Measurements from ENCODE around the gene GARNL3. TPM values are rescaled to one million over a fixed set of nuclear protein-coding genes. Genes with fewer than 3 reads are reported as not detected.

GARNL3 gene
- total RNA-seq, 2 donors from 2014 or later: 2.0 to 2.5 TPM

- Mint-ChIP-seq H3K27ac (no peak overlapping the region), H3K36me3 (ENCODE audit: low read depth) (peaks cover 3% of the 10 kb centered on the region), H3K27me3 (peaks cover 42% of the 10 kb centered on the region), H3K4me1 (peaks cover 7% of the 10 kb centered on the region), H3K4me3 (no peak overlapping the region)
- H3K9me3 ChIP-seq (ENCODE audit: control insufficient read depth, low read length, poor library complexity, severe bottlenecking): no peaks in the 10 kb centered on the region
- ATAC-seq: no peak
- no peak for DNase-seq
Observed at GRCh38 chr9:127411122-127411521, 146.5 kb downstream of the GARNL3 start.

GRCh38 chr9:127415141-127415540 is 150.6 kb downstream of the GARNL3 start:
- no peak for ATAC-seq
- Mint-ChIP-seq H3K4me3 (no peak overlapping the region), H3K4me1 (peaks cover 10% of the 10 kb centered on the region), H3K27ac (no peak overlapping the region), H3K36me3 (ENCODE audit: low read depth) (peaks cover 3% of the 10 kb centered on the region), H3K27me3 (peaks cover 32% of the 10 kb centered on the region)
- DNase-seq: no peak
- H3K9me3 ChIP-seq (ENCODE audit: control insufficient read depth, low read length, poor library complexity, severe bottlenecking): no peaks in the 10 kb centered on the region

- Mint-ChIP-seq H3K27me3 (peaks cover 32% of the 10 kb centered on the region), H3K27ac (no peak overlapping the region), H3K4me1 (peaks cover 10% of the 10 kb centered on the region), H3K4me3 (no peak overlapping the region), H3K36me3 (ENCODE audit: low read depth) (peaks cover 3% of the 10 kb centered on the region)
- ATAC-seq (no peak), DNase-seq (no peak)
- no peaks in the 10 kb centered on the region for H3K9me3 ChIP-seq (ENCODE audit: control insufficient read depth, low read length, poor library complexity, severe bottlenecking)
Observed at GRCh38 chr9:127415657-127416056, 151.1 kb downstream of the GARNL3 start.

GRCh38 chr9:127417131-127418036 is 152.8 kb downstream of the GARNL3 start:
- H3K9me3 ChIP-seq (ENCODE audit: control insufficient read depth, low read length, poor library complexity, severe bottlenecking): no peaks in the 10 kb centered on the region
- peaks cover 17% of the 10 kb centered on the region for H3K27me3 Mint-ChIP-seq
- peaks cover 14% of the 10 kb centered on the region for H3K4me1 Mint-ChIP-seq
- no peaks in the 10 kb centered on the region for H3K36me3 Mint-ChIP-seq (ENCODE audit: low read depth)
- H3K27ac Mint-ChIP-seq: no peak overlapping the region
- no peak for ATAC-seq
- DNase-seq: no peak
- H3K4me3 Mint-ChIP-seq: no peak overlapping the region

GRCh38 chr9:127418037-127418471 is 153.5 kb downstream of the GARNL3 start:
- ATAC-seq: peak; percentile 54
- H3K4me3 Mint-ChIP-seq: no peak overlapping the region
- no peak overlapping the region for H3K27ac Mint-ChIP-seq
- peaks cover 17% of the 10 kb centered on the region for H3K27me3 Mint-ChIP-seq
- no peaks in the 10 kb centered on the region for H3K36me3 Mint-ChIP-seq (ENCODE audit: low read depth)
- no peaks in the 10 kb centered on the region for H3K9me3 ChIP-seq (ENCODE audit: control insufficient read depth, low read length, poor library complexity, severe bottlenecking)
- H3K4me1 Mint-ChIP-seq: peaks cover 19% of the 10 kb centered on the region
- no peak for DNase-seq

- DNase-seq (no peak), ATAC-seq (no peak)
- Mint-ChIP-seq H3K27me3 (peaks cover 10% of the 10 kb centered on the region), H3K4me1 (peaks cover 28% of the 10 kb centered on the region), H3K4me3 (no peak overlapping the region), H3K27ac (no peak overlapping the region), H3K36me3 (ENCODE audit: low read depth) (no peaks in the 10 kb centered on the region)
- no peaks in the 10 kb centered on the region for H3K9me3 ChIP-seq (ENCODE audit: control insufficient read depth, low read length, poor library complexity, severe bottlenecking)
Observed at GRCh38 chr9:127419348-127419747, 154.8 kb downstream of the GARNL3 start.

GRCh38 chr9:127421057-127421456 is 156.5 kb downstream of the GARNL3 start:
- ATAC-seq (no peak), DNase-seq (no peak)
- Mint-ChIP-seq H3K4me3 (no peak overlapping the region), H3K4me1 (peaks cover 27% of the 10 kb centered on the region), H3K27ac (no peak overlapping the region), H3K27me3 (no peaks in the 10 kb centered on the region), H3K36me3 (ENCODE audit: low read depth) (no peaks in the 10 kb centered on the region)
- H3K9me3 ChIP-seq (ENCODE audit: control insufficient read depth, low read length, poor library complexity, severe bottlenecking): no peaks in the 10 kb centered on the region

- Mint-ChIP-seq H3K36me3 (ENCODE audit: low read depth) (peaks cover 2% of the 10 kb centered on the region), H3K27ac (peak overlapping the region; percentile 97), H3K27me3 (no peaks in the 10 kb centered on the region), H3K4me1 (peaks cover 33% of the 10 kb centered on the region), H3K4me3 (no peak overlapping the region)
- DNase-seq (no peak), ATAC-seq (no peak)
- H3K9me3 ChIP-seq (ENCODE audit: control insufficient read depth, low read length, poor library complexity, severe bottlenecking): no peaks in the 10 kb centered on the region
Observed at GRCh38 chr9:127422133-127422782, 157.7 kb downstream of the GARNL3 start.

- ATAC-seq (no peak), DNase-seq (no peak)
- no peaks in the 10 kb centered on the region for H3K9me3 ChIP-seq (ENCODE audit: control insufficient read depth, low read length, poor library complexity, severe bottlenecking)
- Mint-ChIP-seq H3K4me1 (peaks cover 35% of the 10 kb centered on the region), H3K27me3 (no peaks in the 10 kb centered on the region), H3K27ac (peak overlapping the region; percentile 97), H3K36me3 (ENCODE audit: low read depth) (peaks cover 2% of the 10 kb centered on the region), H3K4me3 (peak overlapping the region; percentile 98)
Observed at GRCh38 chr9:127422787-127423186, 158.2 kb downstream of the GARNL3 start.

- Mint-ChIP-seq H3K27ac (peak overlapping the region; percentile 97), H3K4me3 (peak overlapping the region; percentile 98), H3K27me3 (no peaks in the 10 kb centered on the region), H3K36me3 (ENCODE audit: low read depth) (peaks cover 2% of the 10 kb centered on the region), H3K4me1 (peaks cover 35% of the 10 kb centered on the region)
- no peaks in the 10 kb centered on the region for H3K9me3 ChIP-seq (ENCODE audit: control insufficient read depth, low read length, poor library complexity, severe bottlenecking)
- ATAC-seq (no peak), DNase-seq (no peak)
Observed at GRCh38 chr9:127423476-127423933, 158.9 kb downstream of the GARNL3 start.

- Mint-ChIP-seq H3K27ac (peak within 1 kb of the TSS; percentile 97), H3K4me1 (peaks cover 34% of the 10 kb centered on the region), H3K4me3 (peak within 1 kb of the TSS; percentile 98), H3K27me3 (no peaks in the 10 kb centered on the region), H3K36me3 (ENCODE audit: low read depth) (peaks cover 2% of the 10 kb centered on the region)
- ATAC-seq (peak; percentile 93), DNase-seq (peak; percentile 83 to 88 (median 84))
- H3K9me3 ChIP-seq (ENCODE audit: control insufficient read depth, low read length, poor library complexity, severe bottlenecking): no peaks in the 10 kb centered on the region
Observed at GRCh38 chr9:127423934-127424675, 159.5 kb downstream of the GARNL3 start, which contains the start of gene ZNF79. TSS of gene ZNF79 (plus strand) at chr9:127424382. CDS start at chr9:127424788, 406 bp downstream.

GRCh38 chr9:127424676-127424999 is 160.1 kb downstream of the GARNL3 start:
- ATAC-seq: peak; percentile 64
- peak overlapping the region; percentile 97 for H3K27ac Mint-ChIP-seq
- H3K27me3 Mint-ChIP-seq: no peaks in the 10 kb centered on the region
- peak in 2 of 3 donors; percentile 21 to 25 for DNase-seq
- peaks cover 32% of the 10 kb centered on the region for H3K4me1 Mint-ChIP-seq
- H3K4me3 Mint-ChIP-seq: peak overlapping the region; percentile 98
- no peaks in the 10 kb centered on the region for H3K9me3 ChIP-seq (ENCODE audit: control insufficient read depth, low read length, poor library complexity, severe bottlenecking)
- H3K36me3 Mint-ChIP-seq (ENCODE audit: low read depth): peaks cover 2% of the 10 kb centered on the region

GRCh38 chr9:127426756-127427155 is 162.2 kb downstream of the GARNL3 start:
- Mint-ChIP-seq H3K4me1 (peaks cover 42% of the 10 kb centered on the region), H3K27me3 (no peaks in the 10 kb centered on the region), H3K36me3 (ENCODE audit: low read depth) (peaks cover 5% of the 10 kb centered on the region), H3K27ac (peak overlapping the region; percentile 29), H3K4me3 (peak overlapping the region; percentile 12)
- ATAC-seq (no peak), DNase-seq (no peak)
- no peaks in the 10 kb centered on the region for H3K9me3 ChIP-seq (ENCODE audit: control insufficient read depth, low read length, poor library complexity, severe bottlenecking)

Data from T-helper 17 cell (primary cell).